Kidney epithelial cell (primary cell): ENCODE results near the gene LTC4S. TPM values are rescaled to one million over a fixed set of nuclear protein-coding genes. Genes with fewer than 3 reads are reported as not detected.

Experiments
- DNase-seq: peaks from one replicate; pipeline ENCODE4 v3.0.0-alpha.2; 2010; ENCODE audit warnings: low read depth
- H3K27me3 ChIP-seq: 2 replicates; pipeline ENCODE4 v1.6.0; 2011; ENCODE audit warnings: low read length; ENCODE audit not compliant: control insufficient read depth, insufficient read depth
- H3K36me3 ChIP-seq: 2 replicates; pipeline ENCODE4 v1.5.1; 2011; ENCODE audit warnings: low read length; ENCODE audit not compliant: control insufficient read depth, insufficient read depth
- H3K4me3 ChIP-seq: 2 replicates; pipeline ENCODE4 v1.5.1; 2011; ENCODE audit warnings: low read depth, mild to moderate bottlenecking, control low read depth, low read length
- CTCF ChIP-seq: IDR thresholded peaks from 2 replicates; pipeline ENCODE4 v1.5.1; 2011; ENCODE audit warnings: mild to moderate bottlenecking, moderate library complexity, low read length, control low read depth, inconsistent platforms; ENCODE audit not compliant: insufficient read depth, poor library complexity, severe bottlenecking
- total RNA-seq: library from RNA; depleted of rRNA; stranded (reverse); fragments of >200 nt; gene quantifications from 2 replicates; pipeline ENCODE4 v1.2.3, GENCODE V29; 2015

Gene LTC4S
- total RNA-seq, 1 donor from 2014 or later = 5.1 TPM

- no peaks in the 10 kb centered on the region for H3K36me3 ChIP-seq
- no peak for DNase-seq
- TF ChIP-seq CTCF = no peak
- H3K4me3 ChIP-seq = no peak overlapping the region
- no peaks in the 10 kb centered on the region for H3K27me3 ChIP-seq
Observed at GRCh38 chr5:179755022-179755421, 38.8 kb upstream of the LTC4S start.

- H3K27me3 ChIP-seq = no peaks in the 10 kb centered on the region
- H3K36me3 ChIP-seq = no peaks in the 10 kb centered on the region
- no peak overlapping the region for H3K4me3 ChIP-seq
- no peak for TF ChIP-seq CTCF
- DNase-seq = no peak
Observed at GRCh38 chr5:179758955-179759354, 34.8 kb upstream of the LTC4S start.

- no peak overlapping the region for H3K4me3 ChIP-seq
- TF ChIP-seq CTCF = no peak
- no peaks in the 10 kb centered on the region for H3K27me3 ChIP-seq
- H3K36me3 ChIP-seq = no peaks in the 10 kb centered on the region
- DNase-seq = no peak
Observed at GRCh38 chr5:179759581-179760551, 33.9 kb upstream of the LTC4S start.

- TF ChIP-seq CTCF = no peak
- Histone ChIP-seq H3K27me3 (no peaks in the 10 kb centered on the region), H3K36me3 (no peaks in the 10 kb centered on the region), H3K4me3 (no peak overlapping the region)
- DNase-seq = no peak
Observed at GRCh38 chr5:179762079-179762780, 31.6 kb upstream of the LTC4S start.

- no peak for DNase-seq
- Histone ChIP-seq H3K27me3 (no peaks in the 10 kb centered on the region), H3K4me3 (no peak overlapping the region), H3K36me3 (no peaks in the 10 kb centered on the region)
- no peak for TF ChIP-seq CTCF
Observed at GRCh38 chr5:179762781-179763176, 31.0 kb upstream of the LTC4S start.
